ENCODE results near the gene ETFB. TPM values are rescaled to one million over a fixed set of nuclear protein-coding genes. Genes with fewer than 3 reads are reported as not detected.

Gene ETFB
- total RNA-seq, 1 donor: 76.4 TPM

DNA sequence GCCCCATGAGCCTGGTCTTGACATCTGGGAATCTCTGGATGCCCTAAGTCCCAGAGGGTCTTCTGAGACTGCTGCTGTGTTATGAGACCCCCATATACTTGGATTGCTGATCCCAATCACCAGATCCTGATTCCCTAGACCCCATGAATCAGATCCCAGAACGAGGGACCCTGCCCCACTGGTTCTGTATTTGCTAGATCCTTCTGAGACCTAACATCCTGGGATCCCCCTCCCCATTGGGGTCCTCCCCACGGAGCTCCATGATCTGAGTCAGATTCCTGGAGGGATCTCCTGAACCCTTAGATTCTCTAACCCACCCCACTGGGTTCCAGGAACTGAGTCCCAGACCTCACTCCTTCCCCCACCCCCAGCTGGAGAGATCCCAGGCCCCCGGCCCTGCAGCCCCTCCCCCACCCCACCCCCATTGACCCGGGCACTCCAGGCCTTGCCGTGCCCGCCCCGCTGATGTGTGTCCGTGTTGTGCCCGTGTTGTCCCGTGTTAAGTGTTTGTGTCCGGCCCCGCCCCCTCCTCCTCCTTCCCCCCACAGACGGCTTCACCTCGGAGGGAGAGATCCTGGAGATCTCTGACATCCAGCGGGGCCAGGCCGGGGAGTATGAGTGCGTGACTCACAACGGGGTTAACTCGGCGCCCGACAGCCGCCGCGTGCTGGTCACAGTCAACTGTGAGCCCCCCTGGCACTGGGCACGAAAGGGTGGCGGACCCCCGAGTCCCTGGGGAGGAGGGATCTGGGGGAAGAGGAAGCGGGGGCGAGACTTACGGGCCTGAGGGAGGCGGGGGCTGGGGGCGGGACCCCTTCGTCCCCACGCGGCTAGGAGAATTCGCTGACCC is 39.7 kb downstream of the ETFB start:
- DNase-seq (ENCODE audit: low read depth): no peak
- no peak overlapping the region for H3K4me3 ChIP-seq (ENCODE audit: low read depth, low read length)
- TF ChIP-seq, protein P1, sequence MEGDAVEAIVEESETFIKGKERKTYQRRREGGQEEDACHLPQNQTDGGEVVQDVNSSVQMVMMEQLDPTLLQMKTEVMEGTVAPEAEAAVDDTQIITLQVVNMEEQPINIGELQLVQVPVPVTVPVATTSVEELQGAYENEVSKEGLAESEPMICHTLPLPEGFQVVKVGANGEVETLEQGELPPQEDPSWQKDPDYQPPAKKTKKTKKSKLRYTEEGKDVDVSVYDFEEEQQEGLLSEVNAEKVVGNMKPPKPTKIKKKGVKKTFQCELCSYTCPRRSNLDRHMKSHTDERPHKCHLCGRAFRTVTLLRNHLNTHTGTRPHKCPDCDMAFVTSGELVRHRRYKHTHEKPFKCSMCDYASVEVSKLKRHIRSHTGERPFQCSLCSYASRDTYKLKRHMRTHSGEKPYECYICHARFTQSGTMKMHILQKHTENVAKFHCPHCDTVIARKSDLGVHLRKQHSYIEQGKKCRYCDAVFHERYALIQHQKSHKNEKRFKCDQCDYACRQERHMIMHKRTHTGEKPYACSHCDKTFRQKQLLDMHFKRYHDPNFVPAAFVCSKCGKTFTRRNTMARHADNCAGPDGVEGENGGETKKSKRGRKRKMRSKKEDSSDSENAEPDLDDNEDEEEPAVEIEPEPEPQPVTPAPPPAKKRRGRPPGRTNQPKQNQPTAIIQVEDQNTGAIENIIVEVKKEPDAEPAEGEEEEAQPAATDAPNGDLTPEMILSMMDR (IDR thresholded peaks at IDR 0.05; ENCODE audit: insufficient read depth, low read depth, low read length): no peak

DNA sequence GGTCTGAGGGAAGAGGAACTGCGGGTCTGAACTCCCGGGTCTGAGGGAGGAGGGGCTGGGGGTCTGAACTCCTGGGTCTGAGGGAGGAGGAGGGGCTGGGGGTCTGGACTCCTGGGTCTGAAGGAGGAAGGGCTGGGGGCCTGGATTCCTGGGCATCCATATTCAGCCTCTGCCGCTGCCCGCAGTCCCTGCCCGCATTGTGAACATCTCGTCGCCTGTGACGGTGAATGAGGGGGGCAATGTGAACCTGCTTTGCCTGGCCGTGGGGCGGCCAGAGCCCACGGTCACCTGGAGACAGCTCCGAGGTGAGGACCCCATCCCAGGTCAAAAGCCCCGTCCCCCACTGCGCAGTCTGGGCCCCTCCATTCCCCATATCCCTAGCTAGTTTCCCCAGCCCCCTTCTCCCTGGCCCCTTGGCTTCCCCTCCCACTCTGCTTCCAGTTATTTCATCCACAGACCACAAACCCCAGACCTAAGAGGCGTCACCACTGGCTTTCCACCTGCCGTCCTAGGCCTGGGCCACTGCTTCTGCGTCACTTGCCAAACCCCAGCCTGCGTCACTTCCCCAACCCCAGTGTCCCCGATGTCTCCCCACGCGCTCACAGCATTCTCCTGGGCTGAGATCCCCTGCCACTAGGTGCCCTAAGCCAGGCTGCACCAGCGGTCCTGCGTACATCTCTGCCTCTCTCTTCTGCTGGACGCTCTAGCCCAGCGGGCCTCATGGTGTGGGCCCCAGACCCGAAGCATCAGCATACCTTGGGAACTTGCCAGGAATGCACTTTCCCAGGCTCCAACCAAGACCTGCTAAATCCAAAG is 40.8 kb downstream of the ETFB start:
- TF ChIP-seq, protein P1 (IDR thresholded peaks at IDR 0.05; ENCODE audit: insufficient read depth, low read depth, low read length): no peak
- no peak overlapping the region for H3K4me3 ChIP-seq (ENCODE audit: low read depth, low read length)
- DNase-seq (ENCODE audit: low read depth): no peak

DNA sequence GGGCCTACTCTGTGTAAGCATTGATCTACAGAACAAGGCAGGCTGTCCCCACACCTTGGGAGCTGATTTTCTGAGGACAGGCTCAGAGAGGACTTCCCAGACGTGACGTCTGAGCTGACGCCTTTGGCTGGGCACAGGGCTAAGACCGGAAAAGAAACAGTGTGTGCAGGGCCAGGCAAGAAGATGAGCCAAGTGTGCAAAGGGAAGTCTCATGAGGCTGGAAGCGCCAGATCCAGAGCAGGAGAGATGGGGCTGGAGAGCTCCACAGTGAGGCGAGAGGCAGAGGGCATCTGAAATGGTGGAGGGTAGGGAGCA is 42.1 kb downstream of the ETFB start:
- TF ChIP-seq, protein P1 (IDR thresholded peaks at IDR 0.05; ENCODE audit: insufficient read depth, low read depth, low read length): no peak
- H3K4me3 ChIP-seq (ENCODE audit: low read depth, low read length): no peak overlapping the region
- DNase-seq (ENCODE audit: low read depth): no peak

DNA sequence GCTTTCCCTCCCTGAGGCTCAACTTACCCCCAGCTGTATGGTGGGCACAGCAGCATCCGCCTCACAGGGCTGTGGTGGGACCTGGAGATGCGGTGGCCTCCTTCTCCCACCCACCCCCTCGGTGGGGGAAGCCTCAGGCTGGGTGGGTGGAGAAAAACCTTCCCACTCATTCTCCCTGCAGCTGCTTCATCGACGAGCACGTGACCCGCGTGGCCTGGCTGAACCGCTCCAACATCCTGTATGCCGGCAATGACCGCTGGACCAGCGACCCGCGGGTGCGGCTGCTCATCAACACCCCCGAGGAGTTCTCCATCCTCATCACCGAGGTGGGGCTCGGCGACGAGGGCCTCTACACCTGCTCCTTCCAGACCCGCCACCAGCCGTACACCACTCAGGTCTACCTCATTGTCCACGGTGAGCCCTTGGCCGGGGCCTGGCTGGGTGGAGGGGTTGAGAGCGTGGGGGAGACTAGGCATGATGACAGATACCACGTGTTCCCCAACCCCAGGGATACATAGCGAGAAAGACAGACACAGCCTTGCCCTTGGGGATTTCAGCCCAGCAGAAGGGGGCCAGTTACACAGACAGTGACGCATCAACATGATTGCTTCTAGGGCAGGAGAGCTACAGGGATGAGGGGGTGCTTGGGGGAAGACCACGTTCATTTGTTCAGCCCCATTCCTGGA is 42.6 kb downstream of the ETFB start:
- H3K4me3 ChIP-seq (ENCODE audit: low read depth, low read length): no peak overlapping the region
- DNase-seq (ENCODE audit: low read depth): no peak
- TF ChIP-seq, protein P1 (IDR thresholded peaks at IDR 0.05; ENCODE audit: insufficient read depth, low read depth, low read length): no peak

DNA sequence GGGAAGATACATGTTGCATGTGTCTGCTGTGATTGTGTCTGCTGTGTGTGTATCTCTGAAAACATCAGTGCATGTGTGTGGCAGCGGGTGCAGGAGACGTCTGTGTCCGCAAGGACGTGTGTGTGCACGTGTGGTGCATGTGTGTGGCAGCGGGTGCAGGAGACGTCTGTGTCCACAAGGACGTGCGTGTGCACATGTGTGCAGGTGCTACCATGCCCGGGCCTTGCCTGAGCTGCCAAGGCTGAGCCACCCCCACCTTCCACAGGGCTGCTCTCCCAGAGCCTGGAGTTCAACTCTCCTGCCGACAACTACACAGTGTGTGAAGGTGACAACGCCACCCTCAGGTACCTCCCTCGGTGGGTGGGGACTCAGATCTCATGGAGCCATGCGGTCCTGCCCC is 44.4 kb downstream of the ETFB start:
- no peak for DNase-seq (ENCODE audit: low read depth)
- H3K4me3 ChIP-seq (ENCODE audit: low read depth, low read length): no peak overlapping the region
- TF ChIP-seq, protein P1 (IDR thresholded peaks at IDR 0.05; ENCODE audit: insufficient read depth, low read depth, low read length): no peak

DNA sequence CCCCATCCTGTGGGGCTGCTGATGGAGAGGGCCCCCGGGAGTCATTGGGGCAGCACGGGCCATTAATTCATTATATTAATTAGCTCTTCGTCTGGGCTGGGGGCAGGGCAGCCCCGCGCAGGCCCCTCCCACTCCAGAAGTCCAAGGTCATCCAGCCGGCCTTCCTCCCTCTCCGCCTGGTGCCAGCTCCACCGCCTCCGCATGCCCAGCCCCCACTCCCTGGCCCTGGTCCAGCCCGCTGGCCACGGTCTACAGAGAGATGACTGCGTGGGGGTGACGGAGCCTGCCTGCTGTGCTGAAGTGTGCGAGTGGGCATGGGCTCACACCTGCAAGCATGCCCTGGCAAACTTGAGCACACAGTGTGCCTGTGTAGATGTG is 45.9 kb downstream of the ETFB start:
- TF ChIP-seq, protein P1 (IDR thresholded peaks at IDR 0.05; ENCODE audit: insufficient read depth, low read depth, low read length): no peak
- no peak for DNase-seq (ENCODE audit: low read depth)
- H3K4me3 ChIP-seq (ENCODE audit: low read depth, low read length): no peak overlapping the region

Data from fibroblast of villous mesenchyme (primary cell).